HepG2 (cell line): ENCODE data around the gene PDZD7. TPM values are rescaled to one million over a fixed set of nuclear protein-coding genes. Genes with fewer than 3 reads are reported as not detected.

Experiments used
- ARNTL ChIP-seq: sonication (generic); formaldehyde crosslinking; IDR thresholded peaks from 2 replicates; pipeline ENCODE4 v1.4.0; 2020; ENCODE audit warnings: mild to moderate bottlenecking, missing genetic modification reagents
- FOSL2 ChIP-seq: sonication (generic); formaldehyde crosslinking; IDR thresholded peaks from 2 replicates; pipeline ENCODE4 v1.4.0; 2020; ENCODE audit warnings: missing genetic modification reagents
- REST ChIP-seq, 2 experiments: IDR thresholded peaks; 2 replicates each; pipeline ENCODE4 v1.6.1; 2011 to 2012; ENCODE audit warnings: low read length in 2 of 2, borderline replicate concordance in 1 of 2, low read depth in 1 of 2, mild to moderate bottlenecking in 1 of 2, moderate library complexity in 1 of 2
- SMYD3 ChIP-seq: sonication (generic); formaldehyde crosslinking; IDR thresholded peaks from 2 replicates; pipeline ENCODE4 v1.8.1; 2023; ENCODE audit warnings: mild to moderate bottlenecking, missing genetic modification reagents
- TAF1 ChIP-seq: sonication (generic); formaldehyde crosslinking; IDR thresholded peaks from 2 replicates; pipeline ENCODE4 v1.4.0; 2020; ENCODE audit warnings: missing genetic modification reagents
- TBP ChIP-seq: sonication (generic); formaldehyde crosslinking; IDR thresholded peaks from 2 replicates; pipeline ENCODE4 v1.5.0; 2020; ENCODE audit warnings: missing genetic modification reagents
- TMF1 ChIP-seq: sonication (generic); formaldehyde crosslinking; IDR thresholded peaks from 2 replicates; pipeline ENCODE4 v1.8.1; 2022; ENCODE audit warnings: low read depth, missing genetic modification reagents
- ZBED4 ChIP-seq: sonication (generic); formaldehyde crosslinking; IDR thresholded peaks from 2 replicates; pipeline ENCODE4 v1.4.0; 2020; ENCODE audit warnings: missing genetic modification reagents, borderline replicate concordance
- ZBTB42 ChIP-seq: sonication (generic); formaldehyde crosslinking; IDR thresholded peaks from 2 replicates; pipeline ENCODE4 v1.5.0; 2020; ENCODE audit warnings: mild to moderate bottlenecking, missing genetic modification reagents
- ZNF362 ChIP-seq: sonication (generic); formaldehyde crosslinking; IDR thresholded peaks from 2 replicates; pipeline ENCODE4 v1.4.0; 2020; ENCODE audit warnings: missing genetic modification reagents, mild to moderate bottlenecking, borderline replicate concordance
- ZNF460 ChIP-seq: sonication (generic); formaldehyde crosslinking; IDR thresholded peaks from 2 replicates; pipeline ENCODE4 v1.5.1; 2020; ENCODE audit warnings: missing genetic modification reagents, mild to moderate bottlenecking, borderline replicate concordance
- ZNF513 ChIP-seq: sonication (generic); formaldehyde crosslinking; conservative IDR thresholded peaks from 2 replicates; pipeline ENCODE4 v1.5.0; 2020; ENCODE audit warnings: missing genetic modification reagents
- ZNF577 ChIP-seq: sonication (generic); formaldehyde crosslinking; IDR thresholded peaks from 2 replicates; pipeline ENCODE4 v1.4.0; 2020; ENCODE audit warnings: mild to moderate bottlenecking, low read depth, missing genetic modification reagents, borderline replicate concordance
- ZNF770 ChIP-seq: sonication (generic); formaldehyde crosslinking; IDR thresholded peaks from 2 replicates; pipeline ENCODE4 v1.5.0; 2020; ENCODE audit warnings: mild to moderate bottlenecking, missing genetic modification reagents
- polyA plus RNA-seq, 8 experiments: library from polyadenylated mRNA; depleted of rRNA in 3 of 8; stranded (reverse) in 7 of 8; unstranded in 1 of 8; fragments of >200 nt; fragmentation: Illumina TruSeq in 4 of 8; extraction: Trizol in 4 of 8; gene quantifications; 2 replicates each; pipeline versions ENCODE4 v1.2.1 to v1.2.3, GENCODE V29; 2011 to 2016; ENCODE audit warnings: low read depth in 4 of 8, missing spikeins in 1 of 8, mixed read lengths in 1 of 8; ENCODE audit not compliant: insufficient read depth in 1 of 8
- total RNA-seq, 5 experiments: library from RNA; depleted of rRNA; stranded (reverse); fragments of >200 nt; fragmentation: Illumina TruSeq; extraction: Trizol; gene quantifications; 2 replicates each; pipeline ENCODE4 v1.2.3, GENCODE V29; 2016; ENCODE audit warnings: low read depth in 1 of 5

The PDZD7 gene
- total and polyA plus RNA-seq, 2 of the 13 experiments (the other 11 are each of a cell fraction or from before 2014, with no cell fraction given): 0.58 to 0.73 TPM

GRCh38 chr10:101042667-101043362 lies 11.9 kb upstream of the PDZD7 start (continued):
- TF ChIP-seq ZNF362 (CRISPR knock-in tag): peak; percentile 90
- peak; percentile 44; the same call in 1 of the 2 replicates for TF ChIP-seq TAF1 (CRISPR knock-in tag)
- no peak for TF ChIP-seq ZBTB42
- TF ChIP-seq ZBED4 (CRISPR knock-in tag): 0 out of 2 replicates have a peak, but pooled peaks have one; percentile 36
- TF ChIP-seq REST (IDR thresholded peaks at IDR 0.05; ENCODE audit: borderline replicate concordance in 1 of 2, low read depth in 1 of 2, low read length in 2 of 2): no peak
- no peak for TF ChIP-seq ZNF513 (CRISPR knock-in tag)
- TF ChIP-seq SMYD3: no peak
- no peak for TF ChIP-seq FOSL2
- no peak for TF ChIP-seq ZNF460
- no peak for TF ChIP-seq ARNTL (CRISPR knock-in tag)
- no peak for TF ChIP-seq TMF1 (CRISPR knock-in tag)
- TF ChIP-seq ZNF577 (CRISPR knock-in tag): no peak
- no peak for TF ChIP-seq TBP (CRISPR knock-in tag)
- TF ChIP-seq ZNF770 (CRISPR knock-in tag): no peak
